ENCODE measurements around the gene CELA2A. TPM values are rescaled to one million over a fixed set of nuclear protein-coding genes. Genes with fewer than 3 reads are reported as not detected.

Gene CELA2A
- total and polyA plus RNA-seq, 2 donors (not counting 3 experiments of a cell fraction or from before 2014, with no cell fraction given): not detected

DNA sequence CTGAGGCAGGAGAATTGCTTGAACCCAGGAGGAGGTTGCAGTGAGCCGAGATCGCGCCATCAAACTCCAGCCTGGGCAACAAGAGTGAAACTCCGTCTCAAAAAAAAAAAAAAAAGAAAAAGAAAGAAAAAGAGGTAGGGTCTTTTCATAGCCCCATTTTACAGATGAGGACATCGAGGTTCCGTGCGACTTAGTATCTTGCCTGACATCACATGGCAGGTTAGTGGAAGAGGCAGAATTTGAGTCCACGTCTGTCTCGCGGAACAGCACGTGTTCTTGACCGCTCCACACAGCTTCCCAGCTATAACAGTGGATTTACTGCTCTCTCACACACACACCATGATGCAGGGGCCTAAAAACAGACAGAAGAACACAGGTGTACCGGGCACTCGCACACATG is 17.2 kb upstream of the CELA2A start:
- Histone ChIP-seq H3K36me3 (ENCODE audit: control insufficient read depth in 2 of 2, extremely low read depth in 1 of 2, insufficient read depth in 2 of 2, low read length in 2 of 2) (no peaks in the 10 kb centered on the region), H2AFZ (ENCODE audit: low read depth, low read length) (no peak overlapping the region), H3K4me1 (ENCODE audit: control insufficient read depth, extremely low read depth, insufficient read depth, low read length) (no peaks in the 10 kb centered on the region), H3K9ac (replicated peaks; ENCODE audit: extremely low read depth, insufficient read depth, low read length) (no peak overlapping the region), H4K20me1 (replicated peaks; ENCODE audit: control insufficient read depth, extremely low read depth, insufficient read depth, low read length) (no peaks in the 10 kb centered on the region), H3K79me2 (ENCODE audit: control insufficient read depth, insufficient read depth, low read length) (no peaks in the 10 kb centered on the region), H3K4me2 (ENCODE audit: insufficient read depth, low read length) (no peak overlapping the region), H3K9me3 (replicated peaks; ENCODE audit: control insufficient read depth, insufficient read depth, low read length) (no peaks in the 10 kb centered on the region), H3K4me3 (replicated peaks in 1 of 3; ENCODE audit: insufficient read depth in 1 of 3, low read depth in 1 of 3, low read length in 3 of 3) (no peak overlapping the region), H3K9me1 (replicated peaks; ENCODE audit: control insufficient read depth, extremely low read depth, insufficient read depth, low read length) (no peaks in the 10 kb centered on the region), H3K27me3 (ENCODE audit: control insufficient read depth in 2 of 2, insufficient read depth in 2 of 2, low read length in 2 of 2) (peaks cover 0 to 2% of the 10 kb centered on the region in 2 experiments), H3K27ac (ENCODE audit: insufficient read depth, low read depth, low read length) (no peak overlapping the region)
- DNase-seq (ENCODE audit: low read depth, low spot score) (no peak), FAIRE-seq (no peak)
- ChIA-PET CTCF (interaction anchor here (3.1 kb wide), 1 partner anchor 116 kb away, joined by 12 read pairs; no protein-coding TSS in a partner anchor), POLR2A (no interaction called here)
- BruUV-seq (replicated peaks): no TSS peak
- intact Hi-C loops (cut with micrococcal nuclease): no loop called here
- TF ChIP-seq EZH2 (IDR thresholded peaks at IDR 0.05; ENCODE audit: borderline replicate concordance, low read depth, low read length, severe bottlenecking) (no peak), MYC (IDR thresholded peaks at IDR 0.05; ENCODE audit: low read depth, low read length) (no peak), POLR2A (IDR thresholded peaks at IDR 0.05; ENCODE audit: low read depth, low read length) (no peak)
- TF ChIP-seq, protein P1, sequence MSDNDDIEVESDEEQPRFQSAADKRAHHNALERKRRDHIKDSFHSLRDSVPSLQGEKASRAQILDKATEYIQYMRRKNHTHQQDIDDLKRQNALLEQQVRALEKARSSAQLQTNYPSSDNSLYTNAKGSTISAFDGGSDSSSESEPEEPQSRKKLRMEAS (IDR thresholded peaks at IDR 0.05; ENCODE audit: insufficient read depth, insufficient read length): no peak
- dilution Hi-C loops (cut with MboI; ENCODE audit: extremely low pct_ligation_motif_present, low sequenced_read_pairs): no loop called here

- CTCF ChIA-PET: interaction anchor here (1.1 to 1.3 kb wide), 2 partner anchors 117 to 118 kb away, joined by 3 read pairs; no protein-coding TSS in a partner anchor
These were observed 16.2 kb upstream of the CELA2A start for GRCh38 chr1:15440357-15440756.

More at GRCh38 chr1:15440357-15440756, 16.2 kb upstream of the CELA2A start:
- intact Hi-C loops (cut with micrococcal nuclease) (no loop called here), dilution Hi-C loops (cut with MboI; ENCODE audit: extremely low pct_ligation_motif_present, low sequenced_read_pairs) (no loop called here)
- no TSS peak for BruUV-seq (replicated peaks)
- Histone ChIP-seq H3K9ac (replicated peaks; ENCODE audit: extremely low read depth, insufficient read depth, low read length) (no peak overlapping the region), H3K9me3 (replicated peaks; ENCODE audit: control insufficient read depth, insufficient read depth, low read length) (no peaks in the 10 kb centered on the region), H3K4me1 (ENCODE audit: control insufficient read depth, extremely low read depth, insufficient read depth, low read length) (no peaks in the 10 kb centered on the region), H3K36me3 (ENCODE audit: control insufficient read depth in 2 of 2, extremely low read depth in 1 of 2, insufficient read depth in 2 of 2, low read length in 2 of 2) (no peaks in the 10 kb centered on the region), H3K27me3 (ENCODE audit: control insufficient read depth in 2 of 2, insufficient read depth in 2 of 2, low read length in 2 of 2) (peaks cover 0 to 2% of the 10 kb centered on the region in 2 experiments), H4K20me1 (replicated peaks; ENCODE audit: control insufficient read depth, extremely low read depth, insufficient read depth, low read length) (no peaks in the 10 kb centered on the region), H3K9me1 (replicated peaks; ENCODE audit: control insufficient read depth, extremely low read depth, insufficient read depth, low read length) (no peaks in the 10 kb centered on the region), H3K27ac (ENCODE audit: insufficient read depth, low read depth, low read length) (no peak overlapping the region), H2AFZ (ENCODE audit: low read depth, low read length) (no peak overlapping the region), H3K4me3 (replicated peaks in 1 of 3; ENCODE audit: insufficient read depth in 1 of 3, low read depth in 1 of 3, low read length in 3 of 3) (no peak overlapping the region), H3K79me2 (ENCODE audit: control insufficient read depth, insufficient read depth, low read length) (no peaks in the 10 kb centered on the region), H3K4me2 (ENCODE audit: insufficient read depth, low read length) (no peak overlapping the region)
- TF ChIP-seq GATA2 (IDR thresholded peaks at IDR 0.05; ENCODE audit: insufficient read depth, insufficient read length, low read depth, low read length): no peak
- no peak for TF ChIP-seq FOS (IDR thresholded peaks at IDR 0.05; ENCODE audit: borderline replicate concordance, insufficient read depth, low read length)
- no peak for TF ChIP-seq POLR2AphosphoS5 (IDR thresholded peaks at IDR 0.05; ENCODE audit: insufficient read depth, low read depth, low read length)
- no peak for TF ChIP-seq JUN (IDR thresholded peaks at IDR 0.05; ENCODE audit: borderline replicate concordance, insufficient read depth, insufficient read length, low read depth)
- TF ChIP-seq, protein P2, sequence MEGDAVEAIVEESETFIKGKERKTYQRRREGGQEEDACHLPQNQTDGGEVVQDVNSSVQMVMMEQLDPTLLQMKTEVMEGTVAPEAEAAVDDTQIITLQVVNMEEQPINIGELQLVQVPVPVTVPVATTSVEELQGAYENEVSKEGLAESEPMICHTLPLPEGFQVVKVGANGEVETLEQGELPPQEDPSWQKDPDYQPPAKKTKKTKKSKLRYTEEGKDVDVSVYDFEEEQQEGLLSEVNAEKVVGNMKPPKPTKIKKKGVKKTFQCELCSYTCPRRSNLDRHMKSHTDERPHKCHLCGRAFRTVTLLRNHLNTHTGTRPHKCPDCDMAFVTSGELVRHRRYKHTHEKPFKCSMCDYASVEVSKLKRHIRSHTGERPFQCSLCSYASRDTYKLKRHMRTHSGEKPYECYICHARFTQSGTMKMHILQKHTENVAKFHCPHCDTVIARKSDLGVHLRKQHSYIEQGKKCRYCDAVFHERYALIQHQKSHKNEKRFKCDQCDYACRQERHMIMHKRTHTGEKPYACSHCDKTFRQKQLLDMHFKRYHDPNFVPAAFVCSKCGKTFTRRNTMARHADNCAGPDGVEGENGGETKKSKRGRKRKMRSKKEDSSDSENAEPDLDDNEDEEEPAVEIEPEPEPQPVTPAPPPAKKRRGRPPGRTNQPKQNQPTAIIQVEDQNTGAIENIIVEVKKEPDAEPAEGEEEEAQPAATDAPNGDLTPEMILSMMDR (IDR thresholded peaks at IDR 0.05; ENCODE audit: extremely low read depth in 1 of 2, insufficient read depth in 1 of 2, low read depth in 1 of 2, low read length in 2 of 2): no peak
- TF ChIP-seq POLR2A (IDR thresholded peaks at IDR 0.05; ENCODE audit: low read depth, low read length): no peak
- TF ChIP-seq EZH2 (IDR thresholded peaks at IDR 0.05; ENCODE audit: borderline replicate concordance, low read depth, low read length, severe bottlenecking): no peak
- TF ChIP-seq, protein P1 (IDR thresholded peaks at IDR 0.05; ENCODE audit: insufficient read depth, insufficient read length): no peak
- TF ChIP-seq MYC (IDR thresholded peaks at IDR 0.05; ENCODE audit: low read depth, low read length): no peak
- DNase-seq (ENCODE audit: low read depth, low spot score) (no peak), FAIRE-seq (no peak)
- POLR2A ChIA-PET: no interaction called here

All from endothelial cell of umbilical vein (primary cell).